GM19395 (cell line): Measurements from ENCODE around the gene OLFM4.

ENCODE experiments used
- ATAC-seq: cut with Tn5 transposase; IDR thresholded peaks from one replicate; pipeline ENCODE4 v1.9.1; 2021; ENCODE audit warnings: mild to moderate bottlenecking, moderate library complexity; ENCODE audit not compliant: unreplicated experiment

The OLFM4 gene

GRCh38 chr13:53066411-53066810 lies 37.8 kb downstream of the OLFM4 start:
- no peak for ATAC-seq

DNA sequence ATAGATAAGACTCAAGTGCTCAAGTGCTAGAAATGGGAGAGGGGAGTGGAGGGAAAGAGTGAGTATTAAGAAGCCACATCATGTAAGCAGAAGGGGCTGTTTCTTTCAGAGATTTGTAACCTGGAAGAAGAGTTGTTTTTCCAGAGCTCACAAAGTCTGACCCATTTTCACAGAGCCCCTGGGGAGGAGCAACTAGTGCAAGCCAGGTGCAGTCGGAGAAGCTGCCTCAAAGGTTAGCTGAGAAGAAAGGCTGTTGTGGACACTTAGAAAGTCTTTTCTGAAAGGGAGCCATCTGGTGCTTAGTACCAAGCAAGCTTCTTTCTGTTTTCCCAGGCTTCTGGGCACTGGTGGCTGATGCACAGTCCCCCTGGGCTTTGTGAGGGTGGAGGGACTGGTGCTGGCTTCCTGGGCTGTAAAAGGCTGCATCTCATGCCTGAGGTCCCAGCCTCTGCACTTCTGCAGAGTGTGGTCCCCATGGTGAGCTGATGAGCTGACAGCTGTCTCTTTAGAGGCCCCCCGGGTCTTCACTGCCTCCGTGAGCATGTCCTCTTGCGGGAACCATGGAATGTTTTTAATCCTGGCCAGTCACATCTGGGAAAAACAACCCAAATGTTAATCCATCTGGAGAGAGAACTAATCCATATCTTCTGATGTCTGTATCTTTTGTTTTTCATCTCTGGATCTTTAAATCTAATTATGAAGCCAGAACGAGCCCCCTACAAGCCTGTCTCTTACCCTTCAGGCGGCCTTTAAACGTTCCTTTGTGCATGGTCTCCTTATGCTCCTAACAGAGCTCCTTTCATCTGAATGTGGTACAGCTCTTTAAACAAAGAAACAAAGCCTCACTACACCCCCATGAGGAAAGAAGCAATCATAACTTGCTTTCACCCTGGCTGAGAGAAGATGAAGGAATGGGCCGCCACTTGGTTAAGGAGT lies 40.2 kb downstream of the OLFM4 start:
- no peak for ATAC-seq

DNA sequence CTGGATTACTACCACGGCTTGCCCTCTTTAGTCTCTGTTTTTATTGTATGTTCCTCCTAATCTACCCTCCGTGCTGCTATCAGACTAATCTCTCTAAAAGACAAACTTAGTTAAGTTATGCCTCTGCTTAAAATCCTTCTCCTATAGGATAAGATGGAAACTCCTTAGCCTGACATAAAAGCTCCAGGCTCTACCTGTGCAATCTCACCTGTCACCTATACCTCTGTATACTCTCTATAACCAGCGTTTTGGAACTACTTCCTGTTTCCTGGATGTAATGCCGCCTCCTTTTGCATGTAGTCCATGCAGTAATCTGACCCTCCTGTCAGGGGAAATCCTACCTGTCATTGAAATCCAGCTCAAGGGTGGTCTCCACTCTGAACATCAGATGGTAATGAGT lies 41.2 kb downstream of the OLFM4 start:
- ATAC-seq = no peak

DNA sequence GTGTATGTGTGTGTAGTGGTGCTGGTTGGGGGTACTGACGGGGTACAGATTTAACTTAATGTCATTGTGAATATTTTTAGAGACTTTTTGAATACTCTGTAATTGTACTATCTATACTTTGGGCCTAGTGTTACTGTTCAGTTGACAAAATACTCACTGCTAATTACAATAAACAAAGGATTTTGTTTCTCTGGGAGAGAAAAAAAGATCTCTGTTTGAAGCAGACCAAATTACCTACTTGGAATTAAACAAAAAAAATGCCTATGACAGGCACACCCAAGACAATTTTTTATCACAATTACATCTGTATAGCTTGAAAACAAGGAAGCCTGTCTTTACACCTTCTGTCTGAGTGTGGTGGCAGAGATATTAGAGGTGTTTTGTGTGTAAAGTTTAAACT lies 45.1 kb downstream of the OLFM4 start:
- no peak for ATAC-seq

DNA sequence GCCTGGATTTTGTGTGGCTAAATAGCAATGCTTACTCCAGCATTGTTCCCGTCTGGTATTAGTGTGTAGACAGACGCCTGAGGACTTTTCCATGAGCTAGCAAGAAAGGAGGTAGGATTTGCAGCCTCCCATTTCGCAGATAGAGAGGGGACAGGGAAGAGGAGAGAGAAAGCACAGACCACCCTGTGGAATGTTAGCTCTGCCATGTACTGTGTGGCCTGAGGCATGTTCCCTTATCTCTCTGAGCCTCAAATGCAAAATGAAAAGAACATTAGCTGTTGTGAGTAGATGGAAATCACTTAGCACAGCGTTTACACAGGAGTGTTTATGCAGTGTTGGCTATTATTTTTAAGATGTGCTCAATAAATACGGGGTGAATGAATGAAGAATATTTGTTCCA lies 45.5 kb downstream of the OLFM4 start:
- ATAC-seq = no peak

GRCh38 chr13:53075356-53076041 lies 46.9 kb downstream of the OLFM4 start:
- no peak for ATAC-seq

- ATAC-seq = no peak
Observed at GRCh38 chr13:53079691-53080090, 51.1 kb downstream of the OLFM4 start.

GRCh38 chr13:53088871-53089270 lies 60.3 kb downstream of the OLFM4 start:
- ATAC-seq = no peak

- no peak for ATAC-seq
Observed at GRCh38 chr13:53089951-53090350, 61.3 kb downstream of the OLFM4 start.

- no peak for ATAC-seq
Observed at GRCh38 chr13:53090461-53090860, 61.8 kb downstream of the OLFM4 start.

GRCh38 chr13:53092931-53093330 lies 64.3 kb downstream of the OLFM4 start:
- no peak for ATAC-seq

- no peak for ATAC-seq
Observed at GRCh38 chr13:53098455-53098854, 69.8 kb downstream of the OLFM4 start.

DNA sequence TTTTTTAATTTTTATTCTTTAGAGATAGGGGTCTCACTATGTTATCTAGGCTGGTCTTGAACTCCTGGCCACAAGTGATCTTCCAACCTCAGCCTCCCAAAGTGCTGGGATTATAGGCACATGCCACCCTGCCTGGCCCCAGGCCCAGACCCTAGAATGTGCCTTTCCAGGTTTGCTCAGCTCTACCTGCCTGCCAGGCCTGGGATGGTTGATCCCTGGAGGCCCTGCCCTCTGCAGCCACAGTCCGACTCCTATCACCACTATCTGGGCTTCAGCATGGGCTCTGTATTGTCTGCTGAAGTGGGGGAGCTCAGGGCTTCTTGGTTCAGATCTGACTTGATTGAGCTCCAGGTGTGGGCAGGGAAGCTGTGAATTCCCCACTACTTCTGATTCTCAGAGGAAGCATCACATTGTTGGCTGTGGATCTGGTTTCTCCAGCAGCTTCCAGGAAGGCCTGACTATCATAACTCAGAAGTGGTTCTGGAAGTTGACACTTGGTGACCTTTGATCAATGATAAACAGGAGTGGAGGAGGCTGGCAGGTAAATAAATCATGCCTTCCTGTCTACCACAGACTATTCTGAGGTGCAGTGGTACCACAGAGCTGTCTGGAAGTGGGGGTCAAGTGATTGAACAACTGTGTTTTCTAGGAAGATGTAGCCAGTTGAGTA lies 71.9 kb downstream of the OLFM4 start:
- no peak for ATAC-seq
